K562 (cell line): ENCODE data around the gene PARK7. TPM values are rescaled to one million over a fixed set of nuclear protein-coding genes. Genes with fewer than 3 reads are reported as not detected.

Experiments
- ATAC-seq: fragments of 200-7000 bp; cut with Tn5 transposase; 3 replicates; pipeline ENCODE4 v1.9.1; 2020; ENCODE audit warnings: moderate library complexity
- BruUV-seq: library from RNA; stranded (reverse); fragments of 400-500 nt; replicated peaks from 2 replicates; lab custom pipeline; 2021; lab: Mats Ljungman, UMichigan
- CTCF ChIA-PET: fragments of 300-600 bp; formaldehyde crosslinking; extraction: SDS; loops from one replicate; lab custom pipeline; 2021; ENCODE audit warnings: low intra/inter-chr PET ratio; lab: Yijun Ruan, JAX
- POLR2A ChIA-PET: fragments of 300-600, 350-650 bp; sonication (Branson Sonifier 250); formaldehyde crosslinking; extraction: SDS; loops from one replicate; lab custom pipeline; 2021; ENCODE audit warnings: antibody characterized with exemption, inconsistent platforms; lab: Yijun Ruan, JAX
- DNase-seq, 4 experiments: peaks; one replicate each; pipeline versions ENCODE4 v3.0.0 to v3.0.0-alpha.2; 2011 to 2018; ENCODE audit warnings: low spot score in 3 of 4, mixed read lengths in 3 of 4; ENCODE audit errors: extremely low read depth in 1 of 4
- FAIRE-seq: peaks from 2 replicates; lab custom pipeline; 2011; peaks lifted over from hg19 to GRCh38; lab: Jason Lieb, UNC
- H2AFZ ChIP-seq: 2 replicates; pipeline ENCODE4 v1.6.0; 2011; ENCODE audit warnings: low read depth, low read length, control low read depth, inconsistent platforms
- H3K27ac ChIP-seq: fragments of 200-600 bp; 3 replicates; pipeline ENCODE4 v1.8.0; 2011; ENCODE audit warnings: low read depth, mild to moderate bottlenecking, control low read depth, inconsistent platforms, low read length, moderate library complexity, mixed read lengths; ENCODE audit errors: extremely low read depth
- H3K27me3 ChIP-seq, 2 experiments: fragments of 300-600 bp in 1 of 2; 2 replicates in 1 of 2; 3 replicates in 1 of 2; pipeline versions ENCODE4 v1.6.0 to v1.8.0; 2011; ENCODE audit warnings: inconsistent platforms in 2 of 2, low read length in 2 of 2, mild to moderate bottlenecking in 1 of 2, mixed read lengths in 1 of 2, moderate library complexity in 1 of 2; ENCODE audit not compliant: control insufficient read depth in 2 of 2, insufficient read depth in 2 of 2
- H3K36me3 ChIP-seq: fragments of 300-600 bp; 3 replicates; pipeline ENCODE4 v1.8.0; 2011; ENCODE audit warnings: mild to moderate bottlenecking, low read length, inconsistent platforms; ENCODE audit not compliant: control insufficient read depth, insufficient read depth
- H3K4me1 ChIP-seq, 2 experiments: fragments of 200-600 bp in 1 of 2; replicated peaks in 1 of 2; 2 replicates in 1 of 2; 3 replicates in 1 of 2; pipeline versions ENCODE4 v1.5.1 to v1.8.0; 2011; ENCODE audit warnings: inconsistent platforms in 2 of 2, low read length in 2 of 2, mild to moderate bottlenecking in 1 of 2, mixed read lengths in 1 of 2, moderate library complexity in 1 of 2; ENCODE audit not compliant: control insufficient read depth in 2 of 2, insufficient read depth in 2 of 2
- H3K4me2 ChIP-seq: 2 replicates; pipeline ENCODE4 v1.6.1; 2011; ENCODE audit warnings: low read length, control low read depth, inconsistent platforms, mixed read lengths; ENCODE audit not compliant: insufficient read depth
- H3K4me3 ChIP-seq: fragments of 200-600 bp; sonication (generic), shearing (Covaris generic); 2 replicates; pipeline ENCODE4 v1.5.1; 2016; ENCODE audit warnings: control low read depth, inconsistent platforms
- H3K79me2 ChIP-seq: fragments of 200-600 bp; 3 replicates; pipeline ENCODE4 v1.8.0; 2011; ENCODE audit warnings: low read length, inconsistent platforms; ENCODE audit not compliant: control insufficient read depth, insufficient read depth
- H3K9ac ChIP-seq, 2 experiments: 2 replicates each; pipeline versions ENCODE4 v1.6.0 to v1.6.1; 2011; ENCODE audit warnings: low read depth in 2 of 2, low read length in 2 of 2, control low read depth in 1 of 2, inconsistent platforms in 1 of 2, mild to moderate bottlenecking in 1 of 2, mixed read lengths in 1 of 2; ENCODE audit not compliant: insufficient read depth in 1 of 2
- H3K9me1 ChIP-seq: one replicate; pipeline ENCODE4 v1.6.0; 2011; ENCODE audit warnings: inconsistent platforms, mild to moderate bottlenecking, low read length, moderate library complexity; ENCODE audit not compliant: control insufficient read depth, insufficient read depth
- H3K9me3 ChIP-seq: replicated peaks from 2 replicates; pipeline ENCODE4 v1.5.1; 2011; ENCODE audit warnings: low read depth, low read length, inconsistent platforms; ENCODE audit not compliant: control insufficient read depth, insufficient read depth
- H4K20me1 ChIP-seq: replicated peaks from 2 replicates; pipeline ENCODE4 v1.6.1; 2011; ENCODE audit warnings: low read length, inconsistent platforms, mixed read lengths; ENCODE audit not compliant: control insufficient read depth, insufficient read depth
- ARHGAP35 ChIP-seq: fragments of 450-650 bp; IDR thresholded peaks from 2 replicates; pipeline ENCODE4 v1.6.1; 2018; ENCODE audit not compliant: partially characterized antibody
- CBFB ChIP-seq: sonication (generic); formaldehyde crosslinking; IDR thresholded peaks from 2 replicates; pipeline ENCODE4 v1.4.0; 2020; ENCODE audit warnings: mild to moderate bottlenecking, missing genetic modification reagents
- CBX2 ChIP-seq: fragments of 200-600 bp; sonication (generic); IDR thresholded peaks from one replicate; pipeline ENCODE4 v1.6.1; 2012; ENCODE audit warnings: mild to moderate bottlenecking, low read length, inconsistent platforms; ENCODE audit not compliant: insufficient read depth, poor library complexity, severe bottlenecking
- CXXC5 ChIP-seq: fragments of 250-450 bp; sonication (Bioruptor Pico); IDR thresholded peaks from 2 replicates; pipeline ENCODE4 v1.8.0; 2022; ENCODE audit warnings: inconsistent platforms, mild to moderate bottlenecking, moderate library complexity
- HNRNPL ChIP-seq: fragments of 200-400 bp; formaldehyde crosslinking; IDR thresholded peaks from 2 replicates; pipeline ENCODE4 v1.6.1; 2017; ENCODE audit warnings: low read depth, mild to moderate bottlenecking, low read length
- KDM4B ChIP-seq, 2 experiments: fragments of 450-650 bp in 1 of 2; sonication (generic) in 1 of 2; IDR thresholded peaks; 2 replicates each; pipeline ENCODE4 v1.6.1; 2016 to 2017; ENCODE audit warnings: borderline replicate concordance in 2 of 2, antibody characterized with exemption in 1 of 2, low read depth in 1 of 2, mild to moderate bottlenecking in 1 of 2
- OTX1 ChIP-seq: fragments of 450-650 bp; formaldehyde crosslinking; IDR thresholded peaks from 2 replicates; pipeline ENCODE4 v1.4.0; 2022; ENCODE audit warnings: mild to moderate bottlenecking
- POLR2AphosphoS2 ChIP-seq: IDR thresholded peaks from 2 replicates; pipeline ENCODE4 v1.6.1; 2012; ENCODE audit warnings: low read length, improper control_type of control experiment
- POLR2G ChIP-seq: fragments of 200-400 bp; formaldehyde crosslinking; IDR thresholded peaks from 2 replicates; pipeline ENCODE4 v1.6.1; 2017; ENCODE audit warnings: low read depth, mild to moderate bottlenecking, antibody characterized with exemption, low read length, moderate library complexity
- SIX5 ChIP-seq, 2 experiments: IDR thresholded peaks; 2 replicates each; pipeline ENCODE4 v1.6.1; 2011; ENCODE audit warnings: low read length in 2 of 2, borderline replicate concordance in 1 of 2, low read depth in 1 of 2, mild to moderate bottlenecking in 1 of 2, moderate library complexity in 1 of 2; ENCODE audit not compliant: insufficient read depth in 1 of 2
- SRSF1 ChIP-seq: fragments of 200-400 bp; formaldehyde crosslinking; IDR thresholded peaks from 2 replicates; pipeline ENCODE4 v1.6.1; 2017; ENCODE audit warnings: mild to moderate bottlenecking, low read depth, low read length, moderate library complexity
- THAP12 ChIP-seq: fragments of 250-450 bp; sonication (Bioruptor Pico); IDR thresholded peaks from 2 replicates; pipeline ENCODE4 v1.9.0; 2021; ENCODE audit warnings: mild to moderate bottlenecking, inconsistent platforms
- ZNF707 ChIP-seq: fragments of 250-450 bp; sonication (Bioruptor Pico); conservative IDR thresholded peaks from 2 replicates; pipeline ENCODE4 v1.8.0; 2022; ENCODE audit warnings: inconsistent platforms, mild to moderate bottlenecking, moderate library complexity
- ZNF740 ChIP-seq, 3 experiments: fragments of 200-800 bp in 1 of 3; sonication (Bioruptor generic) in 1 of 3; sonication (generic) in 1 of 3; formaldehyde crosslinking in 1 of 3; IDR thresholded peaks; 2 replicates each; pipeline versions ENCODE4 v1.6.1 to v1.8.0; 2016 to 2022; ENCODE audit warnings: mild to moderate bottlenecking in 2 of 3, missing compliant biosample characterization in 2 of 3, missing genetic modification characterization in 2 of 3, missing genetic modification reagents in 1 of 3
- WGBS: fragments of 100-300 bp; shearing (Covaris generic); methylation state at CpG from one replicate; pipeline ENCODE4 v1.1.6; 2016; ENCODE audit warnings: low coverage, mixed read lengths; ENCODE audit not compliant: insufficient coverage; ENCODE audit errors: missing lambda C conversion rate; 5-methylcytosine and 5-hydroxymethylcytosine counted together
- in situ Hi-C: fragments of 300-500 bp; cut with MboI; formaldehyde crosslinking; loops from 4 replicates; pipeline ENCODE4 v1.15.0; 2018; ENCODE audit warnings: inconsistent platforms, mixed read lengths
- intact Hi-C: fragments of 100-400 bp; cut with micrococcal nuclease; formaldehyde crosslinking; loops from 2 replicates; pipeline ENCODE4 v1.14.2; 2022
- polyA plus RNA-seq, 8 experiments: library from polyadenylated mRNA; depleted of rRNA in 4 of 8; stranded (reverse) in 5 of 8; unstranded in 3 of 8; fragments of >200 nt; fragmentation: Nextera tagmentation in 2 of 8; fragmentation: Illumina TruSeq in 1 of 8; extraction: Ambion mirVana in 2 of 8; extraction: Trizol in 1 of 8; gene quantifications; 2 replicates each; pipeline versions ENCODE4 v1.2.1 to v1.2.3, GENCODE V29; 2011 to 2014; ENCODE audit warnings: inconsistent platforms in 1 of 8, missing spikeins in 1 of 8
- total RNA-seq, 7 experiments: library from RNA; depleted of rRNA in 6 of 7; stranded (reverse); fragments of >200 nt in 6 of 7; fragmentation: Illumina TruSeq in 2 of 7; extraction: Trizol in 2 of 7; gene quantifications; 2 replicates each; pipeline versions ENCODE4 v1.2.1 to v1.2.3, GENCODE V29; 2011 to 2021; ENCODE audit warnings: low replicate concordance in 1 of 7

PARK7 gene
- total and polyA plus RNA-seq, 9 of the 15 experiments (the other 6 are each of a cell fraction or from before 2014, with no cell fraction given): 374 to 1,298 (median 484) TPM

- TF ChIP-seq THAP12 (CRISPR knock-in tag) (no peak), ZNF707 (CRISPR knock-in tag) (no peak), POLR2AphosphoS2 (no peak), HNRNPL (no peak)
These were observed 64.9 kb downstream of the PARK7 start, which contains the start of gene ERRFI1 (continued) for GRCh38 chr1:8026153-8026975.

GRCh38 chr1:8026976-8027747 lies 65.7 kb downstream of the PARK7 start:
- Histone ChIP-seq H2AFZ (peak overlapping the region; percentile 83), H3K4me1 (peaks cover 5 to 16% of the 10 kb centered on the region in 2 experiments; a peak in 3 of 5 replicates), H3K36me3 (no peaks in the 10 kb centered on the region), H3K9me1 (no peaks in the 10 kb centered on the region), H4K20me1 (peaks cover 6% of the 10 kb centered on the region), H3K27ac (no peak overlapping the region), H3K9me3 (no peaks in the 10 kb centered on the region), H3K4me3 (no peak overlapping the region), H3K27me3 (peaks cover 34 to 40% of the 10 kb centered on the region in 2 experiments), H3K4me2 (peak overlapping the region; percentile 55; the same call in 1 of the 2 replicates), H3K9ac (peak overlapping the region in 1 of 2 experiments; percentile 85; a peak in 2 of 4 replicates), H3K79me2 (no peaks in the 10 kb centered on the region)
- in situ Hi-C loops (no loop called here), intact Hi-C loops (no loop called here)
- DNase-seq (no peak), ATAC-seq (peak; percentile 14; the same call in 2 of the 3 replicates), FAIRE-seq (no peak)
- POLR2A ChIA-PET: interaction anchor here (0.6 to 1.2 kb wide), 3 partner anchors 140 to 296 kb away, joined by 3 read pairs; no protein-coding TSS in a partner anchor
- no TSS peak for BruUV-seq
- 46% methylated on average over 24 of the region's 25 CpGs for WGBS
- CTCF ChIA-PET: no interaction called here
- no peak for TF ChIP-seq KDM4B (IDR thresholded peaks at IDR 0.05; ENCODE audit: borderline replicate concordance in 2 of 2, low read depth in 1 of 2)
- TF ChIP-seq ZNF740 (CRISPR knock-in tag; IDR thresholded peaks at IDR 0.05): no peak
- no peak for TF ChIP-seq ZNF740 (tag; IDR thresholded peaks at IDR 0.05)
- TF ChIP-seq CBFB: 0 out of 2 replicates have a peak, but pooled peaks have one; percentile 42
- TF ChIP-seq SRSF1: no peak
- TF ChIP-seq CXXC5 (CRISPR knock-in tag): no peak
- TF ChIP-seq CBX2: peak; percentile 8
- TF ChIP-seq POLR2G: no peak
- TF ChIP-seq ARHGAP35: peak; percentile 38
- peak; percentile 55; the same call in 1 of the 2 replicates for TF ChIP-seq OTX1 (CRISPR knock-in tag)
- no peak for TF ChIP-seq SIX5 (IDR thresholded peaks at IDR 0.05; ENCODE audit: borderline replicate concordance in 1 of 2, insufficient read depth in 1 of 2, low read depth in 1 of 2, low read length in 2 of 2)
